Spleen (tissue), 11 donors: ENCODE data around the gene CD209. TPM values are rescaled to one million over a fixed set of nuclear protein-coding genes. Genes with fewer than 3 reads are reported as not detected.

Experiments
- DNase-seq: peaks from one replicate; pipeline ENCODE4 v3.0.0-alpha.2; 2020
- H3K27ac ChIP-seq, 8 donors: fragments of 200-600 bp; sonication (generic) in 7 of 8; 1 replicate in 4 of 8; 2 replicates in 4 of 8; pipeline versions ENCODE4 v1.5.0 to v1.8.0; 2016 to 2021; ENCODE audit warnings: inconsistent platforms in 4 of 8, mild to moderate bottlenecking in 4 of 8, moderate library complexity in 1 of 8
- H3K27me3 ChIP-seq, 7 donors: fragments of 200-600 bp; sonication (generic) in 6 of 7; replicated peaks in 1 of 7; 1 replicate in 4 of 7; 2 replicates in 3 of 7; pipeline versions ENCODE4 v1.5.0 to v1.8.0; 2016 to 2021; ENCODE audit warnings: inconsistent platforms in 3 of 7, mild to moderate bottlenecking in 1 of 7
- H3K36me3 ChIP-seq, 6 donors: fragments of 200-600 bp; sonication (generic) in 5 of 6; 1 replicate in 4 of 6; 2 replicates in 2 of 6; pipeline versions ENCODE4 v1.5.0 to v1.8.0; 2016 to 2021; ENCODE audit warnings: inconsistent platforms in 2 of 6
- H3K4me1 ChIP-seq, 6 donors: fragments of 200-600 bp; sonication (generic) in 5 of 6; 1 replicate in 3 of 6; 2 replicates in 3 of 6; pipeline versions ENCODE4 v1.5.0 to v1.8.0; 2016 to 2021; ENCODE audit warnings: inconsistent platforms in 3 of 6
- H3K4me3 ChIP-seq, 8 donors: fragments of 200-600 bp; sonication (generic) in 7 of 8; 1 replicate in 4 of 8; 2 replicates in 4 of 8; pipeline versions ENCODE4 v1.5.0 to v1.8.0; 2016 to 2021; ENCODE audit warnings: inconsistent platforms in 4 of 8, mild to moderate bottlenecking in 4 of 8, moderate library complexity in 2 of 8
- H3K9me3 ChIP-seq, 8 donors: fragments of 200-600 bp; sonication (generic) in 7 of 8; 1 replicate in 4 of 8; 2 replicates in 4 of 8; pipeline versions ENCODE4 v1.5.0 to v1.8.0; 2016 to 2021; ENCODE audit warnings: inconsistent platforms in 4 of 8
- POLR2A ChIP-seq, 3 donors: fragments of 450-650 bp; IDR thresholded peaks; one replicate each; pipeline ENCODE4 v1.5.1; 2017; ENCODE audit warnings: antibody characterized with exemption in 3 of 3, mild to moderate bottlenecking in 1 of 3
- POLR2AphosphoS5 ChIP-seq, 3 donors: sonication (generic); formaldehyde crosslinking; IDR thresholded peaks; one replicate each; pipeline ENCODE4 v1.5.1; 2017; ENCODE audit warnings: antibody characterized with exemption in 3 of 3
- WGBS, 5 donors: extraction: QIAGEN DNeasy Blood & Tissue Kit in 3 of 5; methylation state at CpG; one replicate each; pipeline versions ENCODE4 v1.1.5 to v1.1.7; 2013 to 2018; 5-methylcytosine and 5-hydroxymethylcytosine counted together
- intact Hi-C: fragments of 100-400 bp; cut with DNase I; formaldehyde crosslinking; loops from one replicate; pipeline ENCODE4 v1.15.0; 2023; ENCODE audit warnings: low total_unique reads
- polyA plus RNA-seq, 3 donors: library from polyadenylated mRNA; stranded (reverse); fragments of 200-250 nt; gene quantifications; one replicate each; pipeline ENCODE4 v1.2.1, GENCODE V29; 2013
- total RNA-seq, 7 donors: library from RNA; depleted of rRNA in 3 of 7; stranded (reverse); fragments of >200 nt in 3 of 7; fragmentation: NEBNext Ultra II Directional in 4 of 7; extraction: Animal tissue kit (Norgen Biotek cat#: 25700) in 4 of 7; gene quantifications; one replicate each; pipeline versions ENCODE4 v1.1.0 to v1.2.1, GENCODE V29; 2016 to 2021
- TF ChIP-seq, protein P1 (sequence below), 11 experiments: fragments of 200-600 bp in 7 of 11; fragments of 450-650 bp in 4 of 11; sonication (generic) in 4 of 11; IDR thresholded peaks in 8 of 11; conservative IDR thresholded peaks in 3 of 11; 1 replicate in 7 of 11; 2 replicates in 4 of 11; pipeline versions ENCODE4 v1.4.0 to v1.8.0; 2016 to 2021; ENCODE audit warnings: antibody characterized with exemption in 11 of 11, inconsistent platforms in 4 of 11, mild to moderate bottlenecking in 1 of 11
- donor health status: healthy with polysubstance abuse.
- donor health status: DM: no; HTN: no; CAD: no; lungs with moderate emphysema.
- donor health status: DM: no; HTN: no; CAD: no.
- donor health status: Bipolar disorder and iron deficiency.
- donor health status: healthy.
- donor health status: DM: no; HTN: no; CAD: no.
- donor health status: DM: yes; HTN: yes; CAD: no.

CD209 gene
- total and polyA plus RNA-seq, 10 donors: 0.42 to 22.2 (median 1.5) TPM

- DNase-seq: peak; percentile 71
Measured at GRCh38 chr19:7698583-7698982, 48.8 kb downstream of the CD209 start.

DNA sequence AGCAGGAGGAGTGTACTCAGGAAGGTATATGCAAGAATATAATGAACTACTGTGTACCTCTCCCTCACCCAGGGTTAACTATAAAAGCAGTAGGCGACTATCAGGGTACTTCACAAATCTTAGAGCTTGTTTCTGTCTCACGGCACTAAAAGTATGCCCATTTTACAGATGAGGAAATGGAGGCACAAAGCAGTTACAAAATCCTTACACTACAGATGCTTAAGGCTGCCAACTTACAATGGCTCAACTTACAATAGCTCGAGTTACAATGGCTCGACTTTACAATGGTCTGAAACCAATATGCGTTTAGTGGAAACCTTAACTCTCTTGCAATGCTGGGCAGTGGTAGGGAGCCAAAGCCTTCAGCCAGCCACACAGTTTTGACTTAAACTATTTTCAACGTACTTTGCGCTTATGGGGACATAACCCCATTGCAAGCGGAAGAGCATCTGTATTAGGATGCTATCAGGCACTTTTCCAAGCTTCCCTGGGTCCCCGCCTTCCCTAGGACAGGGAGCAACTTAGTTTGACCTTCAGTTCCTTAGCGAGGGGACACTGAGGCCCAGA, 49.5 kb downstream of the CD209 start:
- intact Hi-C loops: no loop called here
- H3K27me3 ChIP-seq: peaks cover 0 to 25% (median 0%) of the 10 kb centered on the region in 7 donors
- WGBS, 5 donors: 78 to 90% (median 84%) methylated on average over 10 of the region's 10 CpGs
- no peak for DNase-seq
- H3K4me1 ChIP-seq: peaks cover 6 to 97% (median 40%) of the 10 kb centered on the region in 6 donors
- TF ChIP-seq POLR2AphosphoS5 (IDR thresholded peaks at IDR 0.05) (no peak), POLR2A (IDR thresholded peaks at IDR 0.05) (no peak)
- TF ChIP-seq, protein P1, sequence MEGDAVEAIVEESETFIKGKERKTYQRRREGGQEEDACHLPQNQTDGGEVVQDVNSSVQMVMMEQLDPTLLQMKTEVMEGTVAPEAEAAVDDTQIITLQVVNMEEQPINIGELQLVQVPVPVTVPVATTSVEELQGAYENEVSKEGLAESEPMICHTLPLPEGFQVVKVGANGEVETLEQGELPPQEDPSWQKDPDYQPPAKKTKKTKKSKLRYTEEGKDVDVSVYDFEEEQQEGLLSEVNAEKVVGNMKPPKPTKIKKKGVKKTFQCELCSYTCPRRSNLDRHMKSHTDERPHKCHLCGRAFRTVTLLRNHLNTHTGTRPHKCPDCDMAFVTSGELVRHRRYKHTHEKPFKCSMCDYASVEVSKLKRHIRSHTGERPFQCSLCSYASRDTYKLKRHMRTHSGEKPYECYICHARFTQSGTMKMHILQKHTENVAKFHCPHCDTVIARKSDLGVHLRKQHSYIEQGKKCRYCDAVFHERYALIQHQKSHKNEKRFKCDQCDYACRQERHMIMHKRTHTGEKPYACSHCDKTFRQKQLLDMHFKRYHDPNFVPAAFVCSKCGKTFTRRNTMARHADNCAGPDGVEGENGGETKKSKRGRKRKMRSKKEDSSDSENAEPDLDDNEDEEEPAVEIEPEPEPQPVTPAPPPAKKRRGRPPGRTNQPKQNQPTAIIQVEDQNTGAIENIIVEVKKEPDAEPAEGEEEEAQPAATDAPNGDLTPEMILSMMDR (IDR thresholded peaks at IDR 0.05 in 8 of 11, conservative IDR thresholded peaks at IDR 0.05 in 3 of 11): no peak
- H3K27ac ChIP-seq: peak overlapping the region in 1 of 8 donors; percentile 88
- H3K9me3 ChIP-seq: no peaks in the 10 kb centered on the region
- H3K4me3 ChIP-seq: peak overlapping the region in 1 of 8 donors; percentile 59
- H3K36me3 ChIP-seq: peaks cover 0 to 8% (median 0%) of the 10 kb centered on the region in 6 donors

More at GRCh38 chr19:7698583-7698982, 48.8 kb downstream of the CD209 start:
- no peaks in the 10 kb centered on the region for H3K9me3 ChIP-seq
- H3K4me3 ChIP-seq: peak overlapping the region in 1 of 8 donors; percentile 59
- H3K27me3 ChIP-seq: peaks cover 0 to 25% (median 0%) of the 10 kb centered on the region in 7 donors
- H3K4me1 ChIP-seq: peaks cover 6 to 95% (median 40%) of the 10 kb centered on the region in 6 donors
- H3K27ac ChIP-seq: peak overlapping the region in 3 of 8 donors; percentile 19 to 88 (median 87)
- TF ChIP-seq, protein P1 (IDR thresholded peaks at IDR 0.05 in 8 of 11, conservative IDR thresholded peaks at IDR 0.05 in 3 of 11): no peak
- no peak for TF ChIP-seq POLR2AphosphoS5 (IDR thresholded peaks at IDR 0.05)
- no peak for TF ChIP-seq POLR2A (IDR thresholded peaks at IDR 0.05)
- peaks cover 0 to 8% (median 0%) of the 10 kb centered on the region in 6 donors for H3K36me3 ChIP-seq
- 31 to 57% (median 48%) methylated on average over 9 to 11 of the region's 11 CpGs for WGBS, 5 donors
- intact Hi-C loops: no loop called here

GRCh38 chr19:7694499-7694898, 52.8 kb downstream of the CD209 start:
- Histone ChIP-seq H3K9me3 (no peaks in the 10 kb centered on the region), H3K36me3 (peaks cover 0 to 16% (median 0%) of the 10 kb centered on the region in 6 donors), H3K27me3 (peaks cover 0 to 36% (median 0%) of the 10 kb centered on the region in 7 donors), H3K4me3 (no peak overlapping the region), H3K4me1 (peaks cover 6 to 73% (median 28%) of the 10 kb centered on the region in 6 donors), H3K27ac (peak overlapping the region in 6 of 8 donors; percentile 8 to 78 (median 40))
- WGBS, 5 donors: 38 to 69% (median 43%) methylated on average over 3 to 4 of the region's 4 CpGs
- intact Hi-C loops: no loop called here
- TF ChIP-seq, protein P1 (IDR thresholded peaks at IDR 0.05 in 8 of 11, conservative IDR thresholded peaks at IDR 0.05 in 3 of 11): no peak
- TF ChIP-seq POLR2AphosphoS5 (IDR thresholded peaks at IDR 0.05): peak in 1 of 3 donors; percentile 9
- DNase-seq: no peak

- TF ChIP-seq POLR2AphosphoS5 (IDR thresholded peaks at IDR 0.05) (no peak), POLR2A (IDR thresholded peaks at IDR 0.05) (no peak)
- TF ChIP-seq, protein P1 (IDR thresholded peaks at IDR 0.05 in 8 of 11, conservative IDR thresholded peaks at IDR 0.05 in 3 of 11): no peak
- peak overlapping the region in 2 of 8 donors; percentile 16 to 78 for H3K27ac ChIP-seq
- intact Hi-C loops: no loop called here
- peaks cover 0 to 27% (median 0%) of the 10 kb centered on the region in 7 donors for H3K27me3 ChIP-seq
- H3K9me3 ChIP-seq: no peaks in the 10 kb centered on the region
- peaks cover 6 to 60% (median 19%) of the 10 kb centered on the region in 6 donors for H3K4me1 ChIP-seq
- DNase-seq: no peak
- H3K36me3 ChIP-seq: peaks cover 0 to 23% (median 0%) of the 10 kb centered on the region in 6 donors
- H3K4me3 ChIP-seq: peak overlapping the region in 1 of 8 donors; percentile 13
- WGBS, 5 donors: 61 to 78% (median 66%) methylated on average over 13 of the region's 13 CpGs
Measured at GRCh38 chr19:7692417-7693088, 54.8 kb downstream of the CD209 start.
